A549 (cell line): ENCODE results near the gene ADARB1. TPM values are rescaled to one million over a fixed set of nuclear protein-coding genes. Genes with fewer than 3 reads are reported as not detected.

ENCODE experiments used
- ATAC-seq, 2 experiments: fragments of 200-7000 bp in 1 of 2; fragments of >200 bp in 1 of 2; cut with Nextera tagmentation in 1 of 2; cut with Tn5 transposase in 1 of 2; 3 replicates each; pipeline versions ENCODE4 v1.8.0 to v1.9.1; 2018 to 2020; ENCODE audit warnings: mild to moderate bottlenecking in 1 of 2, moderate library complexity in 1 of 2
- CTCF ChIA-PET: fragments of 300-600 bp; sonication (Branson Sonifier 250); formaldehyde crosslinking; extraction: SDS; loops from one replicate; lab custom pipeline; 2021; ENCODE audit warnings: antibody characterized with exemption, inconsistent platforms; lab: Yijun Ruan, JAX
- POLR2A ChIA-PET: fragments of 350-600 bp; formaldehyde crosslinking; extraction: SDS; loops from one replicate; lab custom pipeline; 2021; ENCODE audit warnings: antibody characterized with exemption, inconsistent platforms; lab: Yijun Ruan, JAX
- DNase-seq, 2 experiments: peaks; one replicate each; pipeline versions ENCODE4 v3.0.0 to v3.0.0-alpha.2; 2011 to 2016; ENCODE audit warnings: low read depth in 1 of 2, low spot score in 1 of 2
- FAIRE-seq: peaks from 2 replicates; lab custom pipeline; 2011; peaks lifted over from hg19 to GRCh38; lab: Jason Lieb, UNC
- H3K27ac ChIP-seq, 2 experiments: fragments of >200 bp; sonication (Bioruptor Twin); formaldehyde crosslinking; 3 replicates each; pipeline ENCODE4 v1.5.1; 2016 to 2017
- H3K4me1 ChIP-seq: fragments of >200 bp; sonication (Bioruptor Twin); formaldehyde crosslinking; 3 replicates; pipeline ENCODE4 v1.6.1; 2016
- H3K4me2 ChIP-seq: fragments of >200 bp; sonication (Bioruptor Twin); formaldehyde crosslinking; 3 replicates; pipeline ENCODE4 v1.6.1; 2016
- H3K4me3 ChIP-seq: fragments of >200 bp; sonication (Bioruptor Twin); formaldehyde crosslinking; 3 replicates; pipeline ENCODE4 v1.5.1; 2016
- H3K9me3 ChIP-seq: fragments of >200 bp; sonication (Bioruptor Twin); formaldehyde crosslinking; 3 replicates; pipeline ENCODE4 v1.6.1; 2016
- ATOH8 ChIP-seq: fragments of 250-450 bp; sonication (Bioruptor Pico); IDR thresholded peaks from 2 replicates; pipeline ENCODE4 v1.5.0; 2020; ENCODE audit warnings: low read depth, mild to moderate bottlenecking, moderate library complexity
- BCL3 ChIP-seq: fragments of >200 bp; sonication (Bioruptor Twin); formaldehyde crosslinking; IDR thresholded peaks from 3 replicates; pipeline ENCODE4 v1.6.1; 2016
- CEBPB ChIP-seq, 2 experiments: fragments of >200 bp in 1 of 2; sonication (Bioruptor Twin) in 1 of 2; formaldehyde crosslinking in 1 of 2; IDR thresholded peaks; 2 replicates each; pipeline ENCODE4 v1.6.1; 2012 to 2016
- EHF ChIP-seq: fragments of 250-450 bp; sonication (Bioruptor Pico); IDR thresholded peaks from 2 replicates; pipeline ENCODE4 v1.5.0; 2020; ENCODE audit warnings: mild to moderate bottlenecking
- EP300 ChIP-seq, 2 experiments: fragments of >200 bp; sonication (Bioruptor Twin); formaldehyde crosslinking; IDR thresholded peaks; 2 replicates in 1 of 2; 3 replicates in 1 of 2; pipeline ENCODE4 v1.6.1; 2016 to 2017
- ESRRA ChIP-seq: fragments of 150-350 bp; IDR thresholded peaks from 2 replicates; pipeline ENCODE4 v1.6.1; 2014; ENCODE audit warnings: mild to moderate bottlenecking, low read length, borderline replicate concordance
- FOXS1 ChIP-seq: fragments of 250-450 bp; sonication (Bioruptor Pico); IDR thresholded peaks from 2 replicates; pipeline ENCODE4 v1.5.0; 2020; ENCODE audit warnings: mild to moderate bottlenecking, moderate library complexity
- HEYL ChIP-seq: fragments of 250-450 bp; sonication (Bioruptor Pico); IDR thresholded peaks from 2 replicates; pipeline ENCODE4 v1.8.0; 2021; ENCODE audit warnings: mild to moderate bottlenecking, moderate library complexity
- HOXA7 ChIP-seq: fragments of 250-450 bp; sonication (Bioruptor Pico); IDR thresholded peaks from 2 replicates; pipeline ENCODE4 v1.5.0; 2020; ENCODE audit warnings: mild to moderate bottlenecking, moderate library complexity
- MAX ChIP-seq: IDR thresholded peaks from 2 replicates; pipeline ENCODE4 v1.6.1; 2012
- NFE2L2 ChIP-seq: fragments of 150-350 bp; conservative IDR thresholded peaks from 2 replicates; pipeline ENCODE4 v1.6.1; 2014; ENCODE audit warnings: low read length
- NPAS2 ChIP-seq: fragments of 250-450 bp; sonication (Bioruptor Pico); IDR thresholded peaks from 2 replicates; pipeline ENCODE4 v1.8.0; 2022; ENCODE audit warnings: mild to moderate bottlenecking, moderate library complexity, borderline replicate concordance
- NR3C1 ChIP-seq: fragments of >200 bp; sonication (Bioruptor Twin); formaldehyde crosslinking; IDR thresholded peaks from 3 replicates; pipeline ENCODE4 v1.6.1; 2017
- PBX3 ChIP-seq: IDR thresholded peaks from 2 replicates; pipeline ENCODE4 v1.6.1; 2012
- REST ChIP-seq: fragments of 200-600 bp; sonication (generic); IDR thresholded peaks from 2 replicates; pipeline ENCODE4 v1.6.1; 2016; ENCODE audit warnings: antibody characterized with exemption, mild to moderate bottlenecking, moderate library complexity
- SMC3 ChIP-seq: fragments of >200 bp; sonication (Bioruptor Twin); formaldehyde crosslinking; IDR thresholded peaks from 3 replicates; pipeline ENCODE4 v1.6.1; 2018; ENCODE audit warnings: inconsistent platforms
- ZNF302 ChIP-seq: fragments of 250-450 bp; sonication (Bioruptor Pico); IDR thresholded peaks from 2 replicates; pipeline ENCODE4 v1.9.0; 2021; ENCODE audit warnings: inconsistent platforms, mild to moderate bottlenecking, moderate library complexity
- WGBS: methylation state at CpG from one replicate; pipeline ENCODE4 v1.1.6; 2017; ENCODE audit errors: missing lambda C conversion rate; 5-methylcytosine and 5-hydroxymethylcytosine counted together
- polyA plus RNA-seq, 4 experiments: library from polyadenylated mRNA; depleted of rRNA in 3 of 4; stranded (reverse); fragments of >200 nt; fragmentation: RNase III in 1 of 4; extraction: RNeasy Plus Mini Kit Qiagen cat#74134 plus additional on column Dnase treatment in 1 of 4; gene quantifications; 2 replicates in 3 of 4; 3 replicates in 1 of 4; pipeline ENCODE4 v1.2.3, GENCODE V29; 2011 to 2017

Gene ADARB1
- polyA plus RNA-seq, 2 of the 4 experiments (the other 2 are of a cell fraction): 3.2 to 5.7 TPM

- WGBS: 66% methylated on average over 26 of the region's 40 CpGs
- CTCF ChIA-PET: interaction anchor here (1.2 to 2.0 kb wide), 2 partner anchors 117 to 121 kb away, joined by 4 to 12 read pairs; no protein-coding TSS in a partner anchor
- H3K27ac ChIP-seq: no peak overlapping the region
These were observed 183.4 kb downstream of the ADARB1 start for GRCh38 chr21:45257673-45258341.

GRCh38 chr21:45258466-45258865 is 184.1 kb downstream of the ADARB1 start:
- no peaks in the 10 kb centered on the region for H3K9me3 ChIP-seq
- DNase-seq (no peak), FAIRE-seq (no peak), ATAC-seq (no peak; a peak in 1 of 6 replicates)
- H3K4me1 ChIP-seq: 0 out of 3 replicates have a peak, but pooled peaks cover 4% of the 10 kb centered on the region
- no peak overlapping the region for H3K27ac ChIP-seq
- no peak for TF ChIP-seq CEBPB (IDR thresholded peaks at IDR 0.05)
- no peak for TF ChIP-seq FOXS1 (CRISPR knock-in tag)
- no peak for TF ChIP-seq NPAS2 (CRISPR knock-in tag)
- no peak for TF ChIP-seq SMC3
- no peak for TF ChIP-seq NFE2L2
- TF ChIP-seq HEYL (CRISPR knock-in tag): no peak
- no peak for TF ChIP-seq EP300 (IDR thresholded peaks at IDR 0.05)
- TF ChIP-seq REST: no peak
- no peak for TF ChIP-seq BCL3
- no peak for TF ChIP-seq MAX
- no peak for TF ChIP-seq NR3C1
- no peak for TF ChIP-seq ESRRA
- no peak for TF ChIP-seq ATOH8
- no peak overlapping the region for H3K4me3 ChIP-seq
- ChIA-PET POLR2A (no interaction called here), CTCF (interaction anchor here (1.2 to 2.0 kb wide), 2 partner anchors 118 to 121 kb away, joined by 4 to 12 read pairs; no protein-coding TSS in a partner anchor)
- H3K4me2 ChIP-seq: peak overlapping the region; percentile 12; the same call in 1 of the 3 replicates
- WGBS: 29% methylated on average over 13 of the region's 19 CpGs

More at GRCh38 chr21:45257673-45258341, 183.4 kb downstream of the ADARB1 start:
- POLR2A ChIA-PET: no interaction called here
- Histone ChIP-seq H3K4me1 (0 out of 3 replicates have a peak, but pooled peaks cover 4% of the 10 kb centered on the region), H3K9me3 (no peaks in the 10 kb centered on the region), H3K4me3 (no peak overlapping the region), H3K4me2 (no peak overlapping the region)
- ATAC-seq (peak in 1 of 2 experiments; percentile 13; a peak in 1 of 6 replicates), DNase-seq (no peak), FAIRE-seq (no peak)
- TF ChIP-seq ZNF302 (CRISPR knock-in tag): no peak
- no peak for TF ChIP-seq SMC3
- no peak for TF ChIP-seq EHF
- TF ChIP-seq HOXA7 (CRISPR knock-in tag): no peak
- TF ChIP-seq EP300 (IDR thresholded peaks at IDR 0.05): no peak
- TF ChIP-seq PBX3: no peak
